Measurements from ENCODE around the gene CXXC1.

- TF ChIP-seq CTCF (conservative IDR thresholded peaks at IDR 0.05 in 1 of 2, IDR thresholded peaks at IDR 0.05 in 1 of 2; ENCODE audit: low read depth in 1 of 2, low read length in 2 of 2) (no peak), EZH2 (IDR thresholded peaks at IDR 0.05; ENCODE audit: low read length, missing control alignments) (no peak)
Observed at GRCh38 chr18:50247561-50247960, 39.9 kb downstream of the CXXC1 start.

Data from fibroblast of lung (primary cell).